HepG2 (cell line): ENCODE measurements around the gene UTP25. TPM values are rescaled to one million over a fixed set of nuclear protein-coding genes. Genes with fewer than 3 reads are reported as not detected.

Source experiments
- CENPX ChIP-seq: sonication (generic); formaldehyde crosslinking; IDR thresholded peaks from 2 replicates; pipeline ENCODE4 v1.9.0; 2021; ENCODE audit warnings: mild to moderate bottlenecking, missing genetic modification reagents, moderate library complexity
- IKZF1 ChIP-seq: fragments of 450-650 bp; IDR thresholded peaks from 2 replicates; pipeline ENCODE4 v1.7.1; 2016
- KLF13 ChIP-seq: sonication (generic); formaldehyde crosslinking; IDR thresholded peaks from 2 replicates; pipeline ENCODE4 v1.4.0; 2020; ENCODE audit warnings: mild to moderate bottlenecking, missing genetic modification reagents
- MAFG ChIP-seq: sonication (generic); formaldehyde crosslinking; IDR thresholded peaks from 2 replicates; pipeline ENCODE4 v1.5.1; 2020; ENCODE audit warnings: mild to moderate bottlenecking, missing genetic modification reagents
- MYNN ChIP-seq: sonication (generic); formaldehyde crosslinking; IDR thresholded peaks from 2 replicates; pipeline ENCODE4 v1.4.0; 2020; ENCODE audit warnings: mild to moderate bottlenecking, low read depth, missing genetic modification reagents
- POLR2AphosphoS2 ChIP-seq: IDR thresholded peaks from 2 replicates; pipeline ENCODE4 v1.6.1; 2011; ENCODE audit warnings: low read depth, low read length, improper control_type of control experiment
- SIN3A ChIP-seq: IDR thresholded peaks from 2 replicates; pipeline ENCODE4 v1.6.1; 2011; ENCODE audit warnings: low read depth, mild to moderate bottlenecking, control low read depth, low read length, borderline replicate concordance
- SRSF9 ChIP-seq: fragments of 200-400 bp; formaldehyde crosslinking; IDR thresholded peaks from 2 replicates; pipeline ENCODE4 v1.6.1; 2018; ENCODE audit warnings: borderline replicate concordance, mild to moderate bottlenecking, low read depth, low read length; ENCODE audit not compliant: insufficient read depth, poor library complexity, severe bottlenecking
- SYNCRIP ChIP-seq: fragments of 200-400 bp; formaldehyde crosslinking; IDR thresholded peaks from 2 replicates; pipeline ENCODE4 v1.6.1; 2018; ENCODE audit warnings: mild to moderate bottlenecking, low read depth, low read length; ENCODE audit not compliant: insufficient read depth
- TP53 ChIP-seq: sonication (generic); formaldehyde crosslinking; conservative IDR thresholded peaks from 2 replicates; pipeline ENCODE4 v1.4.0; 2020; ENCODE audit warnings: missing genetic modification reagents
- ZNF563 ChIP-seq: sonication (generic); formaldehyde crosslinking; IDR thresholded peaks from 2 replicates; pipeline ENCODE4 v1.8.0; 2022; ENCODE audit warnings: mild to moderate bottlenecking, moderate library complexity, missing genetic modification reagents
- ZNF629 ChIP-seq: sonication (generic); formaldehyde crosslinking; conservative IDR thresholded peaks from 2 replicates; pipeline ENCODE4 v1.5.0; 2020; ENCODE audit warnings: missing genetic modification reagents
- ZNF790 ChIP-seq: sonication (generic); formaldehyde crosslinking; IDR thresholded peaks from 2 replicates; pipeline ENCODE4 v1.8.0; 2022; ENCODE audit warnings: missing genetic modification reagents, mild to moderate bottlenecking, borderline replicate concordance
- ZSCAN22 ChIP-seq: sonication (generic); formaldehyde crosslinking; IDR thresholded peaks from 2 replicates; pipeline ENCODE4 v1.4.0; 2020; ENCODE audit warnings: mild to moderate bottlenecking, missing genetic modification reagents
- ZZZ3 ChIP-seq: sonication (generic); formaldehyde crosslinking; IDR thresholded peaks from 2 replicates; pipeline ENCODE4 v1.4.0; 2020; ENCODE audit warnings: missing genetic modification reagents, mild to moderate bottlenecking, borderline replicate concordance
- polyA plus RNA-seq, 8 experiments: library from polyadenylated mRNA; depleted of rRNA in 3 of 8; stranded (reverse) in 7 of 8; unstranded in 1 of 8; fragments of >200 nt; fragmentation: Illumina TruSeq in 4 of 8; extraction: Trizol in 4 of 8; gene quantifications; 2 replicates each; pipeline versions ENCODE4 v1.2.1 to v1.2.3, GENCODE V29; 2011 to 2016; ENCODE audit warnings: low read depth in 4 of 8, missing spikeins in 1 of 8, mixed read lengths in 1 of 8; ENCODE audit not compliant: insufficient read depth in 1 of 8
- total RNA-seq, 5 experiments: library from RNA; depleted of rRNA; stranded (reverse); fragments of >200 nt; fragmentation: Illumina TruSeq; extraction: Trizol; gene quantifications; 2 replicates each; pipeline ENCODE4 v1.2.3, GENCODE V29; 2016; ENCODE audit warnings: low read depth in 1 of 5
- TF ChIP-seq, protein P1 (sequence below): sonication (generic); formaldehyde crosslinking; IDR thresholded peaks from 2 replicates; pipeline ENCODE4 v1.4.0; 2020; ENCODE audit warnings: missing genetic modification reagents, borderline replicate concordance
- TF ChIP-seq, protein P2 (sequence below): sonication (generic); formaldehyde crosslinking; IDR thresholded peaks from 2 replicates; pipeline ENCODE4 v1.4.0; 2020; ENCODE audit warnings: mild to moderate bottlenecking, missing genetic modification reagents
- TF ChIP-seq, protein P3 (sequence below): sonication (generic); formaldehyde crosslinking; IDR thresholded peaks from 2 replicates; pipeline ENCODE4 v1.9.0; 2022; ENCODE audit warnings: low read depth, missing genetic modification reagents
- TF ChIP-seq, protein P4 (sequence below): sonication (generic); formaldehyde crosslinking; IDR thresholded peaks from 2 replicates; pipeline ENCODE4 v1.4.0; 2020; ENCODE audit warnings: mild to moderate bottlenecking, missing genetic modification reagents

Gene UTP25
- total and polyA plus RNA-seq, 2 of the 13 experiments (the other 11 are each of a cell fraction or from before 2014, with no cell fraction given): 4.8 to 5.7 TPM

DNA sequence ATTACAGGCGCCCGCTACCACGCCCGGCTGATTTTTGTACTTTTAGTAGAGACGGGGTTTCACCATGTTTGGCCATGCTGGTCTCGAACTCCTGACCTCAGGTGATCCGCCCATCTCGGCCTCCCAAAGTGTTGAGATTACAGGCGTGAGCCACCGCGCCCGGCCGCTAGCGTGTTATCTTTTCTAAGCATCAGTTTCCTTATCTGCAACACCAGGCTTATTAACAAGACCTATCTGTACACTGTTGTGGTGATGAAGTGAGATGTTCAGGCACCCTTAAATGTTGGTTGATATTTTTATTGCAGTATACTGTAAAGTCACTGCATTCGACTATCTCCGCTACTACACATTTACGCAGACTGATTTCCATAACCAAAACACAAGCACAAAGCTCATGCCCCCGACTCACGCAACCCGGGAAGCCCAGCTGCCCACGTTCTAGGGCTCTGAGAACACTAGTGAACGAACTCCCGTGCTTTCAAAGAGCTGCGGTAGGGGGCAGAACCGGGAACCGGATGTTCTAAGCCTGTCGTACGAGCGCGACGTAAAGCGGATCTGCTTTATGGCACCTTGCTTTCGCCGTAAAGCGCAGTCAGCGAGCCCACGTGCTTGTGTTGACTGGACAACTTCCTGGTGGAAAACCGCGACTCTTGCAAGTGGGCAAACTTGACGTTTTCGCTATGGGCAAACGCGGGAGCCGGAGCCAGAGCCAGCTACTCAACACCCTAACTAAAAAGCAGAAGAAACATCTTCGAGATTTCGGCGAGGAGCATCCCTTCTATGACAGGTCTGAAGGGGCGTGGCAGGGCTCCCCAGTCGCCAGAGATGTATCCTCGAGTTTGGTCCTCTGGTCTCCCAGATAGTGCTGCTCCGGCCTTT lies at the start of gene UTP25 (continued):
- TF ChIP-seq, protein P1, sequence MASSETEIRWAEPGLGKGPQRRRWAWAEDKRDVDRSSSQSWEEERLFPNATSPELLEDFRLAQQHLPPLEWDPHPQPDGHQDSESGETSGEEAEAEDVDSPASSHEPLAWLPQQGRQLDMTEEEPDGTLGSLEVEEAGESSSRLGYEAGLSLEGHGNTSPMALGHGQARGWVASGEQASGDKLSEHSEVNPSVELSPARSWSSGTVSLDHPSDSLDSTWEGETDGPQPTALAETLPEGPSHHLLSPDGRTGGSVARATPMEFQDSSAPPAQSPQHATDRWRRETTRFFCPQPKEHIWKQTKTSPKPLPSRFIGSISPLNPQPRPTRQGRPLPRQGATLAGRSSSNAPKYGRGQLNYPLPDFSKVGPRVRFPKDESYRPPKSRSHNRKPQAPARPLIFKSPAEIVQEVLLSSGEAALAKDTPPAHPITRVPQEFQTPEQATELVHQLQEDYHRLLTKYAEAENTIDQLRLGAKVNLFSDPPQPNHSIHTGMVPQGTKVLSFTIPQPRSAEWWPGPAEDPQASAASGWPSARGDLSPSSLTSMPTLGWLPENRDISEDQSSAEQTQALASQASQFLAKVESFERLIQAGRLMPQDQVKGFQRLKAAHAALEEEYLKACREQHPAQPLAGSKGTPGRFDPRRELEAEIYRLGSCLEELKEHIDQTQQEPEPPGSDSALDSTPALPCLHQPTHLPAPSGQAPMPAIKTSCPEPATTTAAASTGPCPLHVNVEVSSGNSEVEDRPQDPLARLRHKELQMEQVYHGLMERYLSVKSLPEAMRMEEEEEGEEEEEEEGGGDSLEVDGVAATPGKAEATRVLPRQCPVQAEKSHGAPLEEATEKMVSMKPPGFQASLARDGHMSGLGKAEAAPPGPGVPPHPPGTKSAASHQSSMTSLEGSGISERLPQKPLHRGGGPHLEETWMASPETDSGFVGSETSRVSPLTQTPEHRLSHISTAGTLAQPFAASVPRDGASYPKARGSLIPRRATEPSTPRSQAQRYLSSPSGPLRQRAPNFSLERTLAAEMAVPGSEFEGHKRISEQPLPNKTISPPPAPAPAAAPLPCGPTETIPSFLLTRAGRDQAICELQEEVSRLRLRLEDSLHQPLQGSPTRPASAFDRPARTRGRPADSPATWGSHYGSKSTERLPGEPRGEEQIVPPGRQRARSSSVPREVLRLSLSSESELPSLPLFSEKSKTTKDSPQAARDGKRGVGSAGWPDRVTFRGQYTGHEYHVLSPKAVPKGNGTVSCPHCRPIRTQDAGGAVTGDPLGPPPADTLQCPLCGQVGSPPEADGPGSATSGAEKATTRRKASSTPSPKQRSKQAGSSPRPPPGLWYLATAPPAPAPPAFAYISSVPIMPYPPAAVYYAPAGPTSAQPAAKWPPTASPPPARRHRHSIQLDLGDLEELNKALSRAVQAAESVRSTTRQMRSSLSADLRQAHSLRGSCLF: no peak
- TF ChIP-seq, protein P2, sequence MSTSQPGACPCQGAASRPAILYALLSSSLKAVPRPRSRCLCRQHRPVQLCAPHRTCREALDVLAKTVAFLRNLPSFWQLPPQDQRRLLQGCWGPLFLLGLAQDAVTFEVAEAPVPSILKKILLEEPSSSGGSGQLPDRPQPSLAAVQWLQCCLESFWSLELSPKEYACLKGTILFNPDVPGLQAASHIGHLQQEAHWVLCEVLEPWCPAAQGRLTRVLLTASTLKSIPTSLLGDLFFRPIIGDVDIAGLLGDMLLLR (CRISPR knock-in tag): peak; percentile 99; the same call in 1 of the 2 replicates
- TF ChIP-seq ZNF790 (CRISPR knock-in tag) (no peak), KLF13 (CRISPR knock-in tag) (no peak), MAFG (CRISPR knock-in tag) (no peak), CENPX (CRISPR knock-in tag) (no peak), SYNCRIP (no peak), ZZZ3 (peak; percentile 93; the same call in 1 of the 2 replicates), ZNF563 (0 out of 2 replicates have a peak, but pooled peaks have one; percentile 16), POLR2AphosphoS2 (no peak), SRSF9 (no peak), TP53 (CRISPR knock-in tag) (0 out of 2 replicates have a peak, but pooled peaks have one; percentile 22), MYNN (no peak), ZNF629 (CRISPR knock-in tag) (no peak), ZSCAN22 (no peak), SIN3A (peak; percentile 98), IKZF1 (no peak)
- TF ChIP-seq, protein P3, sequence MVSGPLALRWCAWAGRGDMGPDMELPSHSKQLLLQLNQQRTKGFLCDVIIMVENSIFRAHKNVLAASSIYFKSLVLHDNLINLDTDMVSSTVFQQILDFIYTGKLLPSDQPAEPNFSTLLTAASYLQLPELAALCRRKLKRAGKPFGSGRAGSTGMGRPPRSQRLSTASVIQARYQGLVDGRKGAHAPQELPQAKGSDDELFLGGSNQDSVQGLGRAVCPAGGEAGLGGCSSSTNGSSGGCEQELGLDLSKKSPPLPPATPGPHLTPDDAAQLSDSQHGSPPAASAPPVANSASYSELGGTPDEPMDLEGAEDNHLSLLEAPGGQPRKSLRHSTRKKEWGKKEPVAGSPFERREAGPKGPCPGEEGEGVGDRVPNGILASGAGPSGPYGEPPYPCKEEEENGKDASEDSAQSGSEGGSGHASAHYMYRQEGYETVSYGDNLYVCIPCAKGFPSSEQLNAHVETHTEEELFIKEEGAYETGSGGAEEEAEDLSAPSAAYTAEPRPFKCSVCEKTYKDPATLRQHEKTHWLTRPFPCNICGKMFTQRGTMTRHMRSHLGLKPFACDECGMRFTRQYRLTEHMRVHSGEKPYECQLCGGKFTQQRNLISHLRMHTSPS (CRISPR knock-in tag): 0 out of 2 replicates have a peak, but pooled peaks have one; percentile 23
- TF ChIP-seq, protein P4, sequence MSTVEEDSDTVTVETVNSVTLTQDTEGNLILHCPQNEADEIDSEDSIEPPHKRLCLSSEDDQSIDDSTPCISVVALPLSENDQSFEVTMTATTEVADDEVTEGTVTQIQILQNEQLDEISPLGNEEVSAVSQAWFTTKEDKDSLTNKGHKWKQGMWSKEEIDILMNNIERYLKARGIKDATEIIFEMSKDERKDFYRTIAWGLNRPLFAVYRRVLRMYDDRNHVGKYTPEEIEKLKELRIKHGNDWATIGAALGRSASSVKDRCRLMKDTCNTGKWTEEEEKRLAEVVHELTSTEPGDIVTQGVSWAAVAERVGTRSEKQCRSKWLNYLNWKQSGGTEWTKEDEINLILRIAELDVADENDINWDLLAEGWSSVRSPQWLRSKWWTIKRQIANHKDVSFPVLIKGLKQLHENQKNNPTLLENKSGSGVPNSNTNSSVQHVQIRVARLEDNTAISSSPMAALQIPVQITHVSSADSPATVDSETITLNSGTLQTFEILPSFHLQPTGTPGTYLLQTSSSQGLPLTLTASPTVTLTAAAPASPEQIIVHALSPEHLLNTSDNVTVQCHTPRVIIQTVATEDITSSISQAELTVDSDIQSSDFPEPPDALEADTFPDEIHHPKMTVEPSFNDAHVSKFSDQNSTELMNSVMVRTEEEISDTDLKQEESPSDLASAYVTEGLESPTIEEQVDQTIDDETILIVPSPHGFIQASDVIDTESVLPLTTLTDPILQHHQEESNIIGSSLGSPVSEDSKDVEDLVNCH (CRISPR knock-in tag): no peak
